ENCODE results near the gene DCDC2B. TPM values are rescaled to one million over a fixed set of nuclear protein-coding genes. Genes with fewer than 3 reads are reported as not detected.

Gene DCDC2B
- polyA plus RNA-seq, 1 experiment = not detected

GRCh38 chr1:32216566-32216965 is 7.7 kb downstream of the DCDC2B start:
- ChIA-PET POLR2A (interaction anchor here (0.6 to 0.8 kb wide), 2 partner anchors 30 to 35 kb away, joined by 3 to 6 read pairs; no protein-coding TSS in a partner anchor), CTCF (interaction anchor here (0.7 to 4.0 kb wide), 24 partner anchors 9 to 198 kb away, joined by 3 to 35 read pairs (median 7); partner anchors contain the start of genes BSDC1, CCDC28B, FAM167B and HDAC1)
- Histone ChIP-seq H3K4me3 (ENCODE audit: low read depth, low read length) (no peak overlapping the region), H3K36me3 (ENCODE audit: control insufficient read depth, insufficient read depth, low read length) (peaks cover 21% of the 10 kb centered on the region), H3K27me3 (ENCODE audit: control insufficient read depth, insufficient read depth, low read length) (no peaks in the 10 kb centered on the region)
- no peak for TF ChIP-seq CTCF (IDR thresholded peaks at IDR 0.05; ENCODE audit: insufficient read depth, low read depth, low read length)
- DNase-seq (ENCODE audit: low read depth) = no peak

- peak; percentile 54 for DNase-seq (ENCODE audit: low read depth)
- Histone ChIP-seq H3K27me3 (ENCODE audit: control insufficient read depth, insufficient read depth, low read length) (no peaks in the 10 kb centered on the region), H3K36me3 (ENCODE audit: control insufficient read depth, insufficient read depth, low read length) (peaks cover 19% of the 10 kb centered on the region), H3K4me3 (ENCODE audit: low read depth, low read length) (no peak overlapping the region)
- no peak for TF ChIP-seq CTCF (IDR thresholded peaks at IDR 0.05; ENCODE audit: insufficient read depth, low read depth, low read length)
- ChIA-PET CTCF (interaction anchor here (1.2 to 1.8 kb wide), 2 partner anchors 29 to 181 kb away, joined by 5 read pairs; no protein-coding TSS in a partner anchor), POLR2A (interaction anchor here (0.7 kb wide), 1 partner anchor 23 kb away, joined by 7 read pairs; no protein-coding TSS in a partner anchor)
Observed at GRCh38 chr1:32219022-32219421, 10.1 kb downstream of the DCDC2B start.

- CTCF ChIA-PET = interaction anchor here (0.8 to 1.2 kb wide), 2 partner anchors 28 to 131 kb away, joined by 3 read pairs; no protein-coding TSS in a partner anchor
- Histone ChIP-seq H3K36me3 (ENCODE audit: control insufficient read depth, insufficient read depth, low read length) (peaks cover 16% of the 10 kb centered on the region), H3K27me3 (ENCODE audit: control insufficient read depth, insufficient read depth, low read length) (no peaks in the 10 kb centered on the region), H3K4me3 (ENCODE audit: low read depth, low read length) (peak overlapping the region; percentile 67)
- POLR2A ChIA-PET = no interaction called here
- DNase-seq (ENCODE audit: low read depth) = no peak
- no peak for TF ChIP-seq CTCF (IDR thresholded peaks at IDR 0.05; ENCODE audit: insufficient read depth, low read depth, low read length)
Observed at GRCh38 chr1:32220746-32221580, 12.1 kb downstream of the DCDC2B start.

GRCh38 chr1:32221581-32221979 is 12.7 kb downstream of the DCDC2B start:
- DNase-seq (ENCODE audit: low read depth) = no peak
- POLR2A ChIA-PET = no interaction called here
- no peak for TF ChIP-seq CTCF (IDR thresholded peaks at IDR 0.05; ENCODE audit: insufficient read depth, low read depth, low read length)
- CTCF ChIA-PET = interaction anchor here (1.2 kb wide), 1 partner anchor 27 kb away, joined by 3 read pairs; no protein-coding TSS in a partner anchor
- Histone ChIP-seq H3K27me3 (ENCODE audit: control insufficient read depth, insufficient read depth, low read length) (no peaks in the 10 kb centered on the region), H3K4me3 (ENCODE audit: low read depth, low read length) (peak overlapping the region; percentile 67), H3K36me3 (ENCODE audit: control insufficient read depth, insufficient read depth, low read length) (peaks cover 15% of the 10 kb centered on the region)

GRCh38 chr1:32221980-32222755 is 13.3 kb downstream of the DCDC2B start, which contains the start of the genes EIF3I and TMEM234:
EIF3I (plus strand) TSS chr1:32222407; CDS start chr1:32222442, 35 bp downstream.
TMEM234 (minus strand) TSS chr1:32222353; CDS start chr1:32222322, 31 bp downstream.
- peaks cover 13% of the 10 kb centered on the region for H3K36me3 ChIP-seq (ENCODE audit: control insufficient read depth, insufficient read depth, low read length)
- no peak for TF ChIP-seq CTCF (IDR thresholded peaks at IDR 0.05; ENCODE audit: insufficient read depth, low read depth, low read length)

More at GRCh38 chr1:32221980-32222755, 13.3 kb downstream of the DCDC2B start, which contains the start of the genes EIF3I and TMEM234:
- POLR2A ChIA-PET = no interaction called here
- peak; percentile 48 for DNase-seq (ENCODE audit: low read depth)
- CTCF ChIA-PET = interaction anchor here (1.2 kb wide), 1 partner anchor 26 kb away, joined by 3 read pairs; no protein-coding TSS in a partner anchor
- Histone ChIP-seq H3K4me3 (ENCODE audit: low read depth, low read length) (peak within 1 kb of the TSS; percentile 67), H3K27me3 (ENCODE audit: control insufficient read depth, insufficient read depth, low read length) (no peaks in the 10 kb centered on the region)
